Measurements from ENCODE around the gene USP15.

USP15 gene

GRCh38 chr12:62259993-62260732 lies at the start of gene USP15:
USP15 (plus strand) TSS chr12:62260404; CDS start chr12:62260415, 11 bp downstream.
- peak; percentile 96 for DNase-seq

GRCh38 chr12:62210422-62210821 lies 49.8 kb upstream of the USP15 start:
- DNase-seq: peak; percentile 55

GRCh38 chr12:62211510-62211909 lies 48.7 kb upstream of the USP15 start:
- DNase-seq: no peak

GRCh38 chr12:62214846-62215245 lies 45.4 kb upstream of the USP15 start:
- no peak for DNase-seq

- DNase-seq: no peak
Measured at GRCh38 chr12:62215506-62215905, 44.7 kb upstream of the USP15 start.

GRCh38 chr12:62217466-62218194 lies 42.6 kb upstream of the USP15 start:
- no peak for DNase-seq

- no peak for DNase-seq
Measured at GRCh38 chr12:62221107-62221506, 39.1 kb upstream of the USP15 start.

GRCh38 chr12:62224601-62225000 lies 35.6 kb upstream of the USP15 start:
- DNase-seq: no peak

GRCh38 chr12:62227091-62227490 lies 33.1 kb upstream of the USP15 start:
- DNase-seq: no peak

- DNase-seq: no peak
Measured at GRCh38 chr12:62230652-62231051, 29.6 kb upstream of the USP15 start.

- no peak for DNase-seq
Measured at GRCh38 chr12:62232143-62232729, 28.0 kb upstream of the USP15 start.

GRCh38 chr12:62233805-62234204 lies 26.4 kb upstream of the USP15 start:
- no peak for DNase-seq

- DNase-seq: no peak
Measured at GRCh38 chr12:62239571-62239970, 20.6 kb upstream of the USP15 start.

- no peak for DNase-seq
Measured at GRCh38 chr12:62247281-62248045, 12.7 kb upstream of the USP15 start.

GRCh38 chr12:62248873-62249272 lies 11.3 kb upstream of the USP15 start:
- no peak for DNase-seq

- no peak for DNase-seq
Measured at GRCh38 chr12:62249419-62249818, 10.8 kb upstream of the USP15 start.

- no peak for DNase-seq
Measured at GRCh38 chr12:62250671-62251608, 9.3 kb upstream of the USP15 start.

- no peak for DNase-seq
Measured at GRCh38 chr12:62251609-62251958, 8.6 kb upstream of the USP15 start.

GRCh38 chr12:62252576-62252975 lies 7.6 kb upstream of the USP15 start:
- DNase-seq: no peak

- no peak for DNase-seq
Measured at GRCh38 chr12:62254967-62255366, 5.2 kb upstream of the USP15 start.

- no peak for DNase-seq
Measured at GRCh38 chr12:62256408-62257096, 3.7 kb upstream of the USP15 start.

GRCh38 chr12:62258231-62258630 lies 2.0 kb upstream of the USP15 start:
- no peak for DNase-seq
